GM20431 (cell line): ENCODE results near the gene TSPAN4.

Experiments used
- in situ Hi-C: fragments of 300-500 bp; cut with MseI, MboI; formaldehyde crosslinking; loops from one replicate; pipeline ENCODE4 v1.15.0; 2020; ENCODE audit warnings: low sequenced_read_pairs; ENCODE audit not compliant: unreplicated experiment

The TSPAN4 gene

GRCh38 chr11:821512-822371 is 20.9 kb upstream of the TSPAN4 start:
- in situ Hi-C loops = no loop called here

DNA sequence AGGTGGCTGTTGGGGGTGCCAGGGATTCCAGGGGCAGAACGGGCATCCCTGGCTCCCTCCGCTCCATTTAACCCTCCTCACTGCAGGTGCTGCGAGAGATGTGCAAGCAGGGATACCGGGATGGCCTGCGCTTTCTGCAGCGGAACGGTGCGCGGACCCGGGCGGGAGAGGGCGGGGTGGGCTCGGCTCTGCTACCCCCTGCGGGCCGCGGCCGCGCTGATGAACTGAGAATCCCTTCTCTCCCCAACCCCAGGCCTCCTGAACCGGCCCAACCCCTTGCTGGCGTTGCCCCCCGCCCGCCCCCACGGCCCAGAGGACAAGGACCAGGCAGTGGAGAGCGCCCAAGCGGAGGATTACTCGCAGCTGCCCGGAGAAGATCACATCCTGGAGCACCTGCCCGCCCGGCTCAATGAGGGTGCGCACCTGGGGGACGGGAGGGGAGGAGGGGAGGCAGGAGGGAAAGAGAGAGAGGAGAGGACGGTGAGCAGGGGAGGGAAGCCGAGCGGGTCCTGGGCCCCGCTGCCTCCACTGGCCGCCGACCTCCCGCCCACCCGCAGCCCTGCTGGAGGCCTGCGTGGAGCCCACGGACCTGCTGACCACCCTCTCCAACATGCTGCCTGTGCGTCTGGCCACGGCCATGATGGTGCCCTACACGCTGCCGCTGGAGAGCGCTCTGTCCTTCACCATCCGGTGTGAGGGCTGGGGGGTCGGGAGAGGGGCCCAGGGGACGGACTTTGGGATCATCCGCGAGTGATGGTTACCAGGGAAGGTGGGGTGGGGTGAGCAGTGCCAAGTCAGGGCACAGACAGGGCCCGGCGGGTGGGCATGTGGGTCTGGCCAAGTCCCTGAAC is 19.0 kb upstream of the TSPAN4 start:
- in situ Hi-C loops = no loop called here

- in situ Hi-C loops = no loop called here
Observed at GRCh38 chr11:824292-824880, 18.3 kb upstream of the TSPAN4 start.

DNA sequence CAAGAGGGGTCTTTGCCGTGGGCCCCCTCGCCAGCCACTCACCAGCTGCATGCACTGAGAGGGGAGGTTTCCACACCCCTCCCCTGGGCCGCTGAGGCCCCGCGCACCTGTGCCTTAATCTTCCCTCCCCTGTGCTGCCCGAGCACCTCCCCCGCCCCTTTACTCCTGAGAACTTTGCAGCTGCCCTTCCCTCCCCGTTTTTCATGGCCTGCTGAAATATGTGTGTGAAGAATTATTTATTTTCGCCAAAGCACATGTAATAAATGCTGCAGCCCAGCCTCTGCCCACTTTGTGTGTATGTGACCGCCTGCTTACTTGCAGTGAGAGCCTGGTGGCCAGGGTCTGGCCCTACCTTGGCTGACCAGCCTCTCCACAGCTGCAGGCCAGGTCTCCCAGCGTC is 17.7 kb upstream of the TSPAN4 start:
- in situ Hi-C loops = no loop called here

GRCh38 chr11:825366-826226 is 17.1 kb upstream of the TSPAN4 start:
- in situ Hi-C loops = no loop called here

- in situ Hi-C loops = no loop called here
Observed at GRCh38 chr11:826227-826621, 16.4 kb upstream of the TSPAN4 start.

DNA sequence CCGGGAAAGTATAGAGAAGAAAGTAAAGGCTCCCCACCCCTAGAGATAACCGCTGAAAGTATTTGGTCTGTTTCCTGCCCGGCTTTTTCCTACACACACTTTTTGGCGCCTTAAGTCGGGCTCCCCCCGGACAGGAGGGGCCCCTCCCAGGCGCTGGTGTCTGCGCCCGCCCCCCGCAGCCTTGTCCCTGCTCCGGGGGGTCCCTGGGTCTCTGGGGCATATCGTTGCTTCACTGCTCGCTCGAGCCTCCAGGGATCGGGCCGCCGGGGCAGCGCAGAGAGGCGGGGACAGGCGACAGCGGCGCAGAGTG is 15.9 kb upstream of the TSPAN4 start:
- in situ Hi-C loops = no loop called here

GRCh38 chr11:827146-827896 is 15.3 kb upstream of the TSPAN4 start:
- in situ Hi-C loops = no loop called here

DNA sequence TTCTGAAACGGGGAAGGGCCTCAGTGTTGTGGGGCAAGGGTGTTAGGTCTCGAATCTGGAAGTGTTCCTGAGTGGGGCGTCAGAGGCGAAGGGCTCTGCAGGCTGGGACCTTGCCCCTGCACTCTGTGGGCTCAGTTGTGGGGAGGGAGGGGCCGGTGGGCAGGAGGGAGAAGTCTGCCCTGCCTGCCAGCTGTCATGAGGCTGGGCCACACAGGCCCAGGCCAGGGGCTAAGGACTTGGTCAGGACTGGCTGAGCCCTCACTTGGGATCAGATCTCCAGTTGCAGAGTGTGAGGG is 14.8 kb upstream of the TSPAN4 start, which contains the start of gene CRACR2B:
Gene CRACR2B (plus strand): TSS at position 23 of the 296 bp plus-strand sequence. CDS start 689 bp downstream, outside the sequence.
- in situ Hi-C loops = no loop called here

DNA sequence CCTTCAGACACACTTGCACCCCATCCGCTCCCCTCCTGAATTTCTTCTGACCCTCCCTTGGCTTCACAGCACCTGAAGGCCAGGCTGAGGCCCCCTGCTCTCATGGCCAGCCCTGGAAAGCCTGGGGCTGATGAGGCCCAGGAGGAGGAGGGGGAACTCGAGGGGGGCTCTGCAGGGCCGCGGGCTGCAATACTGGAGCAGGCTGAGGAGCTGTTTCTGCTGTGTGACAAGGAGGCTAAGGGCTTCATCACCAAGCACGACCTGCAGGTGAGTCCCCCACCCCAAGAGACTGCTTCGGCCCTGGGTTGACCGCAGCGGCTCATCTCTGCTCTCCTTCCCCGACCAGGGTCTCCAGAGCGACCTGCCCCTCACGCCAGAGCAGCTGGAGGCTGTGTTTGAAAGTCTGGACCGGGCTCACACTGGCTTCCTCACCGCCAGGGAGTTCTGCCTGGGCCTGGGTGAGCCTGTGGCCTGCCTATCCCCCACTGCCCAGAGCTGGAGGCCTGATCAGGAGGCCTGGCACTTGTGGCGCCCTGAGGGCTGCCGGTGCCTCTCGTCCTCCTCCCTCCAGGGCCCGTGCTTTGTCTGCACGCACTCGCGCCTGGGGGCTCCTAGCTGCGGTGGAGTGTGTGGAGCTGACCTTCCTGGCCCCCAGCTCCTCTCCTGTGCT is 14.0 kb upstream of the TSPAN4 start:
- in situ Hi-C loops = no loop called here

- in situ Hi-C loops = no loop called here
Observed at GRCh38 chr11:829176-829846, 13.3 kb upstream of the TSPAN4 start.

DNA sequence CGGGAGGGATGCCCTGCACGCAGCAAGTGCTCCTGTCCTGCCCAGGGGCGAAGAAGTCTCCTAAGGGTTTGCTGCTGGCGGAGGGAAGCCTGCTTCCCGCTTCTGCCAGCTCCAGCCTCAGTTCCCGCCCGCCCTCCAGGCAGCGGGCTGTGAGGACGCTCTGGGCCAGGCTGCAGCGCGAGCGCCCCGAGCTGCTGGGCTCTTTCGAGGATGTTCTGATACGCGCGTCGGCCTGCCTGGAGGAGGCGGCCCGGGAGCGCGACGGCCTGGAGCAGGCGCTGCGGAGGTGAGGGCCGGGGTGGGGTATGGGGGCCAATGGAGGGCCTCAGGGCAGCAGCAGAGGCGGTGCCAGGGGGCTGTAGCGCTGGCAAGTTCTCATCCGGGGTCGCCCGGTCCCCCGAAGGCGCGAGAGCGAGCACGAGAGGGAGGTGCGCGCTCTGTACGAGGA is 12.8 kb upstream of the TSPAN4 start:
- in situ Hi-C loops = no loop called here

- in situ Hi-C loops = no loop called here
Observed at GRCh38 chr11:830295-831117, 12.1 kb upstream of the TSPAN4 start.

- in situ Hi-C loops = no loop called here
Observed at GRCh38 chr11:831118-831864, 11.4 kb upstream of the TSPAN4 start.

- in situ Hi-C loops = no loop called here
Observed at GRCh38 chr11:831961-832528, 10.6 kb upstream of the TSPAN4 start.

GRCh38 chr11:832529-833113 is 10.0 kb upstream of the TSPAN4 start, which contains the start of gene CD151:
CD151 (plus strand) TSS chr11:832952; CDS start chr11:836070, 3,118 bp downstream.
- in situ Hi-C loops = no loop called here
